ENCODE results near the gene CPLX1. TPM values are rescaled to one million over a fixed set of nuclear protein-coding genes. Genes with fewer than 3 reads are reported as not detected.

The CPLX1 gene
- total RNA-seq, 2 experiments from 2014 or later, result 0.21 to 0.25 TPM

GRCh38 chr4:773214-773613 lies 52.7 kb downstream of the CPLX1 start:
- H3K36me3 ChIP-seq (ENCODE audit: insufficient read depth, low read length), result peaks cover 91% of the 10 kb centered on the region
- H3K4me1 ChIP-seq (ENCODE audit: insufficient read depth, low read length, poor library complexity, severe bottlenecking), result no peaks in the 10 kb centered on the region
- POLR2A ChIA-PET, result no interaction called here

DNA sequence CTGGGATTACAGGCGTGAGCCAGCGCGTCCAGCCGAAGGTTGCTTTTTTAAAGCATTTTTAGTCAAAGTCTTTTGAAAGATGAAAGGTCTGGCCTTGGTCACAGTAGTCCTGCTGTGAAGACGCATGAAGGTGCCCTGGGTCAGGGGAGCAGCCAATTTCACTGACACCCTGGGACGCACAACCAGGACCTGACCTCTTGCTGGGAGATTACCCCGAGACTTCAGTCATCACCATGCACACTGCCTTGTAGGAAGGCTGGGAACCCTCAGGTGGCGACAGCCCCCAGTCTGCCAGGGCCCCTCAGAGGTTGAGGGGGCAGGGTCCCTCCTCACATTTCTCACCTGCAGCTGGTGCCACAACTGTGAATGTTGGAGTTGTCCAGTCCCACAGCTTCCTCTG lies 53.2 kb downstream of the CPLX1 start:
- intact Hi-C loops (cut with micrococcal nuclease; ENCODE audit: unreplicated experiment), result no loop called here
- no TSS peak for BruUV-seq (replicated peaks)
- CTCF ChIA-PET (ENCODE audit: unreplicated experiment), result no interaction called here
- H3K9me2 ChIP-seq (ENCODE audit: insufficient read depth, low read length), result no peaks in the 10 kb centered on the region
- no peak overlapping the region for H3K4me3 ChIP-seq (ENCODE audit: low read depth, low read length, poor library complexity, severe bottlenecking)
- no peaks in the 10 kb centered on the region; the same call in 1 of the 2 replicates for H4K20me1 ChIP-seq (ENCODE audit: insufficient read depth, low read length)
- peaks cover 63% of the 10 kb centered on the region for H3K79me2 ChIP-seq (ENCODE audit: insufficient read depth, low read depth, low read length)
- H2AFZ ChIP-seq (ENCODE audit: low read length), result no peak overlapping the region
- H3K27ac ChIP-seq (ENCODE audit: low read depth, low read length, poor library complexity, severe bottlenecking), result no peak overlapping the region
- POLR2A ChIA-PET, result no interaction called here
- DNase-seq (ENCODE audit: low spot score), result no peak
- no peaks in the 10 kb centered on the region for H3K4me1 ChIP-seq (ENCODE audit: insufficient read depth, low read length, poor library complexity, severe bottlenecking)
- H3K36me3 ChIP-seq (ENCODE audit: insufficient read depth, low read length), result peaks cover 91% of the 10 kb centered on the region
- TF ChIP-seq, protein P1, sequence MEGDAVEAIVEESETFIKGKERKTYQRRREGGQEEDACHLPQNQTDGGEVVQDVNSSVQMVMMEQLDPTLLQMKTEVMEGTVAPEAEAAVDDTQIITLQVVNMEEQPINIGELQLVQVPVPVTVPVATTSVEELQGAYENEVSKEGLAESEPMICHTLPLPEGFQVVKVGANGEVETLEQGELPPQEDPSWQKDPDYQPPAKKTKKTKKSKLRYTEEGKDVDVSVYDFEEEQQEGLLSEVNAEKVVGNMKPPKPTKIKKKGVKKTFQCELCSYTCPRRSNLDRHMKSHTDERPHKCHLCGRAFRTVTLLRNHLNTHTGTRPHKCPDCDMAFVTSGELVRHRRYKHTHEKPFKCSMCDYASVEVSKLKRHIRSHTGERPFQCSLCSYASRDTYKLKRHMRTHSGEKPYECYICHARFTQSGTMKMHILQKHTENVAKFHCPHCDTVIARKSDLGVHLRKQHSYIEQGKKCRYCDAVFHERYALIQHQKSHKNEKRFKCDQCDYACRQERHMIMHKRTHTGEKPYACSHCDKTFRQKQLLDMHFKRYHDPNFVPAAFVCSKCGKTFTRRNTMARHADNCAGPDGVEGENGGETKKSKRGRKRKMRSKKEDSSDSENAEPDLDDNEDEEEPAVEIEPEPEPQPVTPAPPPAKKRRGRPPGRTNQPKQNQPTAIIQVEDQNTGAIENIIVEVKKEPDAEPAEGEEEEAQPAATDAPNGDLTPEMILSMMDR (conservative IDR thresholded peaks at IDR 0.05; ENCODE audit: low read length), result no peak
- no peak for TF ChIP-seq EZH2phosphoT487 (IDR thresholded peaks at IDR 0.05; ENCODE audit: borderline replicate concordance, low read depth, low read length)
- no peaks in the 10 kb centered on the region; the same call in 1 of the 2 replicates for H3K9me3 ChIP-seq (ENCODE audit: low read length)
- no peak overlapping the region for H3K4me2 ChIP-seq (ENCODE audit: low read length)

More at GRCh38 chr4:773214-773613, 52.7 kb downstream of the CPLX1 start:
- TF ChIP-seq EZH2phosphoT487 (IDR thresholded peaks at IDR 0.05; ENCODE audit: borderline replicate concordance, low read depth, low read length), result no peak
- TF ChIP-seq, protein P1 (conservative IDR thresholded peaks at IDR 0.05; ENCODE audit: low read length), result no peak
- Histone ChIP-seq H3K27ac (ENCODE audit: low read depth, low read length, poor library complexity, severe bottlenecking) (no peak overlapping the region), H3K79me2 (ENCODE audit: insufficient read depth, low read depth, low read length) (peaks cover 66% of the 10 kb centered on the region), H2AFZ (ENCODE audit: low read length) (no peak overlapping the region), H3K9me2 (ENCODE audit: insufficient read depth, low read length) (no peaks in the 10 kb centered on the region), H3K9me3 (ENCODE audit: low read length) (no peaks in the 10 kb centered on the region; the same call in 1 of the 2 replicates), H3K4me2 (ENCODE audit: low read length) (no peak overlapping the region), H3K4me3 (ENCODE audit: low read depth, low read length, poor library complexity, severe bottlenecking) (no peak overlapping the region), H4K20me1 (ENCODE audit: insufficient read depth, low read length) (no peaks in the 10 kb centered on the region; the same call in 1 of the 2 replicates)
- intact Hi-C loops (cut with micrococcal nuclease; ENCODE audit: unreplicated experiment), result no loop called here
- CTCF ChIA-PET (ENCODE audit: unreplicated experiment), result no interaction called here
- BruUV-seq (replicated peaks), result no TSS peak
- DNase-seq (ENCODE audit: low spot score), result no peak

- Histone ChIP-seq H4K20me1 (ENCODE audit: insufficient read depth, low read length) (no peaks in the 10 kb centered on the region; the same call in 1 of the 2 replicates), H2AFZ (ENCODE audit: low read length) (no peak overlapping the region), H3K9me2 (ENCODE audit: insufficient read depth, low read length) (no peaks in the 10 kb centered on the region), H3K4me3 (ENCODE audit: low read depth, low read length, poor library complexity, severe bottlenecking) (no peak overlapping the region), H3K9me3 (ENCODE audit: low read length) (no peaks in the 10 kb centered on the region; the same call in 1 of the 2 replicates), H3K4me2 (ENCODE audit: low read length) (no peak overlapping the region), H3K36me3 (ENCODE audit: insufficient read depth, low read length) (peaks cover 91% of the 10 kb centered on the region), H3K27ac (ENCODE audit: low read depth, low read length, poor library complexity, severe bottlenecking) (no peak overlapping the region), H3K79me2 (ENCODE audit: insufficient read depth, low read depth, low read length) (peaks cover 57% of the 10 kb centered on the region), H3K4me1 (ENCODE audit: insufficient read depth, low read length, poor library complexity, severe bottlenecking) (no peaks in the 10 kb centered on the region)
- intact Hi-C loops (cut with micrococcal nuclease; ENCODE audit: unreplicated experiment), result no loop called here
- no peak for TF ChIP-seq EZH2phosphoT487 (IDR thresholded peaks at IDR 0.05; ENCODE audit: borderline replicate concordance, low read depth, low read length)
- TF ChIP-seq, protein P1 (conservative IDR thresholded peaks at IDR 0.05; ENCODE audit: low read length), result no peak
- POLR2A ChIA-PET, result no interaction called here
- no peak for DNase-seq (ENCODE audit: low spot score)
- BruUV-seq (replicated peaks), result no TSS peak
- CTCF ChIA-PET (ENCODE audit: unreplicated experiment), result no interaction called here
Measured at GRCh38 chr4:772118-772517, 53.8 kb downstream of the CPLX1 start.
